K562 (cell line): Measurements from ENCODE around the gene SLC2A8. TPM values are rescaled to one million over a fixed set of nuclear protein-coding genes. Genes with fewer than 3 reads are reported as not detected.
A peak's percentile ranks its signal among the peaks of the same experiment; 100 is the strongest.

Experiments
- CHD4 ChIP-seq: fragments of 200-600 bp; sonication (generic); IDR thresholded peaks from 3 replicates; pipeline ENCODE4 v1.6.1; 2012; ENCODE audit warnings: low read depth, mild to moderate bottlenecking, mixed read lengths, low read length, inconsistent platforms; ENCODE audit not compliant: insufficient read depth, insufficient replicate concordance, poor library complexity, severe bottlenecking
- HEY1 ChIP-seq: fragments of 250-450 bp; sonication (Bioruptor Pico); IDR thresholded peaks from 2 replicates; pipeline ENCODE4 v1.5.0; 2020; ENCODE audit warnings: mild to moderate bottlenecking, moderate library complexity, borderline replicate concordance
- ZBTB8A ChIP-seq: fragments of 450-650 bp; IDR thresholded peaks from 2 replicates; pipeline ENCODE4 v1.6.1; 2018; ENCODE audit warnings: mild to moderate bottlenecking, moderate library complexity; ENCODE audit not compliant: partially characterized antibody
- polyA plus RNA-seq, 8 experiments: library from polyadenylated mRNA; depleted of rRNA in 4 of 8; stranded (reverse) in 5 of 8; unstranded in 3 of 8; fragments of >200 nt; fragmentation: Nextera tagmentation in 2 of 8; fragmentation: Illumina TruSeq in 1 of 8; extraction: Ambion mirVana in 2 of 8; extraction: Trizol in 1 of 8; gene quantifications; 2 replicates each; pipeline versions ENCODE4 v1.2.1 to v1.2.3, GENCODE V29; 2011 to 2014; ENCODE audit warnings: inconsistent platforms in 1 of 8, missing spikeins in 1 of 8
- total RNA-seq, 7 experiments: library from RNA; depleted of rRNA in 6 of 7; stranded (reverse); fragments of >200 nt in 6 of 7; fragmentation: Illumina TruSeq in 2 of 7; extraction: Trizol in 2 of 7; gene quantifications; 2 replicates each; pipeline versions ENCODE4 v1.2.1 to v1.2.3, GENCODE V29; 2011 to 2021; ENCODE audit warnings: low replicate concordance in 1 of 7
- TF ChIP-seq, protein P1 (sequence below): sonication (generic); formaldehyde crosslinking; IDR thresholded peaks from 2 replicates; pipeline ENCODE4 v1.8.0; 2022; ENCODE audit warnings: missing genetic modification reagents, mild to moderate bottlenecking, moderate library complexity, borderline replicate concordance
- TF ChIP-seq, protein P2 (sequence below): sonication (generic); formaldehyde crosslinking; IDR thresholded peaks from 2 replicates; pipeline ENCODE4 v1.8.1; 2023; ENCODE audit warnings: mild to moderate bottlenecking, missing genetic modification reagents
- TF ChIP-seq, protein P3 (sequence below), 2 experiments: fragments of 450-650 bp; IDR thresholded peaks; 2 replicates each; pipeline ENCODE4 v1.6.1; 2016; ENCODE audit warnings: mild to moderate bottlenecking in 2 of 2, borderline replicate concordance in 1 of 2, low read depth in 1 of 2, moderate library complexity in 1 of 2

Gene SLC2A8
- total and polyA plus RNA-seq, 9 of the 15 experiments (the other 6 are each of a cell fraction or from before 2014, with no cell fraction given): 0.13 to 12.9 (median 5.2) TPM

DNA sequence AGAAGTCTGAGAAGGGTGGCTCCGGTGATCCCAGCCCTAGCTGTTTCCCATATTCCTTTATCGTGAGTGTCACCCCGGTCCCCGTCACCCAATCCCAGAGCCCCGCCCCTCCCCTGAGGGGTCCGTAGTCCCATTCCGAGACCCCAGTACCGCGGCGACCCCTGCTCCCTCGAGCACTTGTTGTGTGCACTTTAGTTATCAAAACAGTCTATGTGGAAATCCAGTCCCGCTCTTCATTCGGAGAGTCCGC is 54.6 kb downstream of the SLC2A8 start (continued):
- TF ChIP-seq CHD4: no peak
- TF ChIP-seq, protein P1, sequence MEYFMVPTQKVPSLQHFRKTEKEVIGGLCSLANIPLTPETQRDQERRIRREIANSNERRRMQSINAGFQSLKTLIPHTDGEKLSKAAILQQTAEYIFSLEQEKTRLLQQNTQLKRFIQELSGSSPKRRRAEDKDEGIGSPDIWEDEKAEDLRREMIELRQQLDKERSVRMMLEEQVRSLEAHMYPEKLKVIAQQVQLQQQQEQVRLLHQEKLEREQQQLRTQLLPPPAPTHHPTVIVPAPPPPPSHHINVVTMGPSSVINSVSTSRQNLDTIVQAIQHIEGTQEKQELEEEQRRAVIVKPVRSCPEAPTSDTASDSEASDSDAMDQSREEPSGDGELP: no peak
- no peak for TF ChIP-seq ZBTB8A
- TF ChIP-seq HEY1 (CRISPR knock-in tag): no peak
- TF ChIP-seq, protein P2, sequence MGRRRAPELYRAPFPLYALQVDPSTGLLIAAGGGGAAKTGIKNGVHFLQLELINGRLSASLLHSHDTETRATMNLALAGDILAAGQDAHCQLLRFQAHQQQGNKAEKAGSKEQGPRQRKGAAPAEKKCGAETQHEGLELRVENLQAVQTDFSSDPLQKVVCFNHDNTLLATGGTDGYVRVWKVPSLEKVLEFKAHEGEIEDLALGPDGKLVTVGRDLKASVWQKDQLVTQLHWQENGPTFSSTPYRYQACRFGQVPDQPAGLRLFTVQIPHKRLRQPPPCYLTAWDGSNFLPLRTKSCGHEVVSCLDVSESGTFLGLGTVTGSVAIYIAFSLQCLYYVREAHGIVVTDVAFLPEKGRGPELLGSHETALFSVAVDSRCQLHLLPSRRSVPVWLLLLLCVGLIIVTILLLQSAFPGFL (CRISPR knock-in tag): 0 out of 2 replicates have a peak, but pooled peaks have one; percentile 31
- TF ChIP-seq, protein P3, sequence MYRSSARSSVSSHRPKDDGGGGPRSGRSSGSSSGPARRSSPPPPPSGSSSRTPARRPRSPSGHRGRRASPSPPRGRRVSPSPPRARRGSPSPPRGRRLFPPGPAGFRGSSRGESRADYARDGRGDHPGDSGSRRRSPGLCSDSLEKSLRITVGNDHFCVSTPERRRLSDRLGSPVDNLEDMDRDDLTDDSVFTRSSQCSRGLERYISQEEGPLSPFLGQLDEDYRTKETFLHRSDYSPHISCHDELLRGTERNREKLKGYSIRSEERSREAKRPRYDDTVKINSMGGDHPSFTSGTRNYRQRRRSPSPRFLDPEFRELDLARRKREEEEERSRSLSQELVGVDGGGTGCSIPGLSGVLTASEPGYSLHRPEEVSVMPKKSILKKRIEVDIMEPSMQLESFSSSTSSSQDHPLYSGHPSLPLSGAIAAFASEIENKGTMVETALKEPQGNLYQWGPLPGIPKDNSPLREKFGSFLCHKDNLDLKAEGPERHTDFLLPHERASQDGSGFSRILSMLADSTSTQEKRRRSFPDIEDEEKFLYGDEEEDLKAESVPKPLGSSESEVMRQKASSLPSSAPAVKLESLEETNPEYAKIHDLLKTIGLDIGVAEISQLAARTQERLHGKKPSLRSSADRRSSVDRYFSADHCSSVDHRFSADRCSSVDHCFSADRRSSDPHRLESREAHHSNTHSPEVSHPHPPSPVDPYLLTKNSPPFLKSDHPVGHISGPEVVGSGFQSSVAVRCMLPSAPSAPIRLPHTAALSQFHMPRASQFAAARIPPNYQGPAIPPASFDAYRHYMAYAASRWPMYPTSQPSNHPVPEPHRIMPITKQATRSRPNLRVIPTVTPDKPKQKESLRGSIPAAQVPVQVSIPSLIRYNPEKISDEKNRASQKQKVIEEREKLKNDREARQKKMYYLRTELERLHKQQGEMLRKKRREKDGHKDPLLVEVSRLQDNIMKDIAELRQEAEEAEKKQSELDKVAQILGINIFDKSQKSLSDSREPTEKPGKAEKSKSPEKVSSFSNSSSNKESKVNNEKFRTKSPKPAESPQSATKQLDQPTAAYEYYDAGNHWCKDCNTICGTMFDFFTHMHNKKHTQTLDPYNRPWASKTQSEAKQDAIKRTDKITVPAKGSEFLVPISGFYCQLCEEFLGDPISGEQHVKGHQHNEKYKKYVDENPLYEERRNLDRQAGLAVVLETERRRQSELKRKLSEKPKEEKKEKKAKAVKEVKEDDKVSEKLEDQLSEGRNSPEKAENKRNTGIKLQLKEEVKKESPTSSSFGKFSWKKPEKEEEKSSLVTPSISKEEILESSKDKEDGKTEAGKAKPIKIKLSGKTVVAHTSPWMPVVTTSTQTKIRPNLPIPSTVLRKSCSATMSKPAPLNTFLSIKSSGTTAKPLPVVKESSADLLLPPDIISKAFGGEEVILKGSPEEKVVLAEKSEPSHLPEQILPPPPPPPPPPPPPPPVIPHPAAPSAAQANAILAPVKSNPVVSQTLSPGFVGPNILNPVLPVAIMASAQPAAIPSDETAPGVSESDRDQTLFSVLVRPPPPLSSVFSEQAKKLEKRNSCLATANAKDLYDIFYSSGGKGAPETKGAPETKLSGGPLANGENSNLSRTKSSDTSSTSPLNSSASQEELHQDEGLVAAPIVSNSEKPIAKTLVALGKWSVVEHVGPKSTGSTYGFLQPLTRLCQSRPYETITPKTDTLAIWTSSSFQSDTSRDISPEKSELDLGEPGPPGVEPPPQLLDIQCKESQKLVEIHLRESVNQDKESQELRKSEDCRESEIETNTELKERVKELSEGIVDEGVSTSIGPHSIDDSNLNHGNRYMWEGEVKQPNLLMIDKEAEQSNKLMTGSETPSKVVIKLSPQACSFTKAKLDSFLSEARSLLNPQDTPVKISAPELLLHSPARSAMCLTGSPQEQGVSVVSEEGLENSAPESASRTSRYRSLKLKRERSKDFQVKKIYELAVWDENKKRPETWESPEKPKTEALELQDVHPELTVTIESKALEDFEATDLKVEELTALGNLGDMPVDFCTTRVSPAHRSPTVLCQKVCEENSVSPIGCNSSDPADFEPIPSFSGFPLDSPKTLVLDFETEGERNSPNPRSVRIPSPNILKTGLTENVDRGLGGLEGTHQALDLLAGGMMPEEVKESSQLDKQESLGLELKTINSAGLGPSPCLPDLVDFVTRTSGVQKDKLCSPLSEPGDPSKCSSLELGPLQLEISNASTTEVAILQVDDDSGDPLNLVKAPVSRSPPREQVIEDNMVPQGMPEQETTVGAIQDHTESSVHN (IDR thresholded peaks at IDR 0.05; ENCODE audit: borderline replicate concordance in 1 of 2, low read depth in 1 of 2): no peak
